K562 treated with DMSO at 1 percent for 12 hours (cell line): ENCODE results near the gene ADSS1. TPM values are rescaled to one million over a fixed set of nuclear protein-coding genes. Genes with fewer than 3 reads are reported as not detected.

Source experiments
- total RNA-seq: library from RNA; unstranded; fragments of 300-600 nt; gene quantifications from 2 replicates; pipeline ENCODE4 v1.2.3, GENCODE V29; 2022; ENCODE audit not compliant: insufficient read depth

The ADSS1 gene
- 13.5 and 15.8 TPM in 2 replicates for total RNA-seq

GRCh38 chr14:104723651-104724406, at the start of gene ADSS1:
TSS of gene ADSS1 (plus strand) at chr14:104724229. CDS start at chr14:104724271, 42 bp downstream.

GRCh38 chr14:104689109-104689880, 34.7 kb upstream of the ADSS1 start, which contains the start of gene INF2:
TSS of gene INF2 (plus strand) at chr14:104689618. CDS start at chr14:104701366, 11,748 bp downstream.

GRCh38 chr14:104752735-104753527, 28.9 kb downstream of the ADSS1 start, which contains the start of gene SIVA1:
TSS of gene SIVA1 (plus strand) at chr14:104753147. CDS start at chr14:104753202, 55 bp downstream.

GRCh38 chr14:104794993-104795780, 71.2 kb downstream of the ADSS1 start, which contains the start of gene AKT1:
TSS of gene AKT1 (minus strand) at chr14:104795748. CDS start at chr14:104792643, 3,105 bp downstream.

Other genes with a start within 250 kb of the ADSS1 start
- gene C14orf180, start 144.5 kb upstream of the ADSS1 start, total RNA-seq = not detected in 2 replicates
- gene TMEM179, start 119.5 kb upstream of the ADSS1 start, total RNA-seq = not detected in 2 replicates
- gene INF2, start 34.6 kb upstream of the ADSS1 start, total RNA-seq = 12.3 and 14.8 TPM in 2 replicates
- gene SIVA1, start 28.9 kb downstream of the ADSS1 start, total RNA-seq = 106 and 187 TPM in 2 replicates
- gene AKT1, start 71.5 kb downstream of the ADSS1 start, total RNA-seq = 70.0 and 124 TPM in 2 replicates
- gene ZBTB42, start 76.9 kb downstream of the ADSS1 start, total RNA-seq = 4.5 and 7.4 TPM in 2 replicates
- gene CEP170B, start 141.0 kb downstream of the ADSS1 start, total RNA-seq = 2.6 and 8.0 TPM in 2 replicates
- gene PLD4, start 200.7 kb downstream of the ADSS1 start, total RNA-seq = not detected in 2 replicates